Effector CD8-positive, alpha-beta T cell (primary cell): Measurements from ENCODE around the gene AP1M1.
A peak's percentile ranks its signal among the peaks of the same experiment; 100 is the strongest.

Source experiments
- DNase-seq: peaks from one replicate; lab custom pipeline; 2025; lab: John Stamatoyannopoulos, UW

AP1M1 gene

DNA sequence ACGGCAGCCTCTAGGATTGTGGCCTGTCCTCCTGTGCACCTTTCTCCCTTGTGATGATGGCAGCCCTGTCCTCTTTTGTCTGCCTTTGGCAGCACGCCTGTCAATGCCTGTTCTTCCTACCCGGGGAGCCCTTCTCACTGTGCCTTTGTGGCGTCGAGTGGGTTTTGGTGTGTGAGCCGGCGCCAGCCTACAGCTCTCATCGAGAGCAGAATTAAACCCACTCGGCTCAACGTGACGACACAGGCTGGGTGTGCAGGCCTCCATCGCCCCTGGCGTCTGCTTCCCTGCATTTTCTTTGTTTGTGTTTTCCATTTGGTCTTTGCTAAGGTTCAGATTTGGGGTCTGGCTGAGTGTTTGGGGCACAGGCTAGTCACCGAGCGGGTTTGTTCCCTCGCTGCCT lies 34.4 kb downstream of the AP1M1 start:
- DNase-seq: no peak

DNA sequence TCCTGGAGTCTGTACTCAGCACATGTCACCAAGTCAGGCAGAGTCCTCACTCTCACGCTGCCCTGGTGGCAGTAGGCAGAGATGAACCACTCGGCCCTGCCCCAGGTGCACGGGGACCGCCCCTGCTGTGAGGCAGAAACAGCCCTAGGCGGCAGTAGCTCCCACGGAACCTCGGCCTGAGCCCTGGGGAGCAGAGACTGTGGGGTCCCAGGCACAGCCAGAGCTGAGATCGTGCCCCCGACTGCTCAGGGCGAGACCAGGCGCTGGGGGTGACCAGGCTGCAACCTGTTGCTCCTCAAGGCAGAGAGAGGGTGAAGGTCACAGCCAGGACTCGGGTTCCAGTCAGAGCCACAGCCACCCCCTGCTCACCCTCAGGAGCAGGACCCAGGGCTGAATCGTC lies 34.9 kb downstream of the AP1M1 start:
- no peak for DNase-seq

DNA sequence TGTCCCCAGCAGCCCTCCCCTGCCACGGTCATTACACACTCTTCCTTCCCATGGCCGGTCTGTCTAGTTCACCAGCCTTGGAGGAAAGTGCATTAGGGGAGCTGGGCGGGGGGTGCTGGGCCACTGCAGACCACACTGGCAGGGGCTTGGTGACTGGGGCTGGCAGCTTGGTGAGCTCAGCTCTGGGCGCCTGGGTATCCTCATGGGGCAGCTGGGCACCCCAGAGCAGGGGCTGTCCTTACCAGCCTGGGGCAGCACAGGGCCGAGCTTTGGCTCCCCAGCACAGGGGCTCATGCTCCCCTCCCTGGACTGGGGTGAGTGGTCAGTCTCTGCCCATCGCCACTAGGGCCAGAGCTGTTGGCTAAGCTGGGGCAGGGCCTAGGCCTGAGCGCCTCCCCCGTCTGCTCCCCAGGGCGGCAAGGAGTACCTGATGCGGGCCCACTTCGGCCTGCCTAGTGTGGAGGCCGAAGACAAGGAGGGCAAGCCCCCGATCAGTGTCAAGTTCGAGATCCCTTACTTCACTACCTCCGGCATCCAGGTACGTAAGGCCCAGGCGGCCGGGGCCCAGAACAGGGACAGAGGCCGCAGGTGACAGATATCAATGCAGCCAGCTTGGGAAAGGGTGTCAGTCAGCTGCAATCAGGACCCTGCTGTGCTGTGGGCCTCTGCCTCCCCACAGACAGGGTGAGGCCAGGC lies 35.5 kb downstream of the AP1M1 start:
- no peak for DNase-seq

GRCh38 chr19:16233836-16234551 lies 36.3 kb downstream of the AP1M1 start:
- DNase-seq: no peak

GRCh38 chr19:16234552-16235445 lies 37.1 kb downstream of the AP1M1 start:
- no peak for DNase-seq

DNA sequence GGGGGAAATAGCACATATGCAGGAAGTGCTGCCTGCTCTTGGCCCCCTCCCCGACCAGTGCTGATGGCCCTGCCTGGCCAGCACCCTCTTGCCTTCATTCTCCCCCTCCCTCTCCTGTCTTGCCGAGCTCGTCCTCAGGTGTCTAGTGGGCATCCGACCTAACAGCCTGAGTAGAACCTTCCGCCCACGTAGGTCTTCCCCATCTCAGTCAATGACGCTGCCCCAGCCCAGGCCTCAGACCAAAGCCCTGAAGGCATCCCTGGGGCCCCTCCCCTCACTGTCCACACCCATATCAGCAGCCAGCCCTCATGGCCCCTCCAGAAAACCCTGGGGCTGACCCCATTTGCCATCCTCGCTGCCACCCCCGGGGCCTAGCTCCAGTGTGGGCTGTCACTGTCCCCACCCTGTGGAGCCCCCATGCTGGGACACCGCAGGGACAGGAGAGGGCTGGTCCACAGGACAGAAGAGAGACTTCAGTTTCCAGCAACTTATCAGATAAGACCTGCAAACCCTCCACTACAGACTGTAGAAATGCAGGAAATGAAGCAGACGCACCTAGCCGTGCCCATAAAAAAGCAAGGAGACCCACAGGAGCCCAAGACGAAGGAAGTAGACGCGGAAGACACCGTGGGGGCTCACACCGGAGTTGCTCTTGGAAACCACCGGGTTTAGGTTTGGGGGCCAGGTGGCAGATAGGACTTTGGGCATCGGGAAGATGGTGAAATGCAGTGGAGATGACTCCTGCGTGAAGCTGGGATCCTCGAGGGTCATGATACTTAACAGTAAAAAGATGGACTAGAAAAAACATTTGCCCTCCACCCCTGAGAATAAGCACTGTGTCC lies 38.3 kb downstream of the AP1M1 start:
- DNase-seq: no peak

DNA sequence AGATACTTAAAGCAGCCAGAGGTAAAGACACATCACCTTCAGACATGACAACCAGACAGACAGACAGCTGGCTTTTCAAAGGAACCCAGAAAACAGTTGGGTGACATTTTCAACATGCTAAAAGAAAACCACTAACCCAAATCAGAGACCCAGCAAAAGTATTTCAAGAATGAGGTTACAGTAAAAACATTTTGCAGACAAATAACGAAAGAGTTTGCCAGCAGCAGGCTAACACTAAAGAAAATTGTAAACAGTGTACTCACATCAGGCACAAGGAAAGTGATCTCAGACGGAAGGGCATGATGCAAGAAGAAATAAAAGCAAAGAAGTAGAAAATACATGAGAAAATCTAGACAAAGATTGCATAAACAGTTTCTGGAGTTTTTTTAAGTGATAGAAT lies 46.4 kb downstream of the AP1M1 start:
- DNase-seq: no peak

DNA sequence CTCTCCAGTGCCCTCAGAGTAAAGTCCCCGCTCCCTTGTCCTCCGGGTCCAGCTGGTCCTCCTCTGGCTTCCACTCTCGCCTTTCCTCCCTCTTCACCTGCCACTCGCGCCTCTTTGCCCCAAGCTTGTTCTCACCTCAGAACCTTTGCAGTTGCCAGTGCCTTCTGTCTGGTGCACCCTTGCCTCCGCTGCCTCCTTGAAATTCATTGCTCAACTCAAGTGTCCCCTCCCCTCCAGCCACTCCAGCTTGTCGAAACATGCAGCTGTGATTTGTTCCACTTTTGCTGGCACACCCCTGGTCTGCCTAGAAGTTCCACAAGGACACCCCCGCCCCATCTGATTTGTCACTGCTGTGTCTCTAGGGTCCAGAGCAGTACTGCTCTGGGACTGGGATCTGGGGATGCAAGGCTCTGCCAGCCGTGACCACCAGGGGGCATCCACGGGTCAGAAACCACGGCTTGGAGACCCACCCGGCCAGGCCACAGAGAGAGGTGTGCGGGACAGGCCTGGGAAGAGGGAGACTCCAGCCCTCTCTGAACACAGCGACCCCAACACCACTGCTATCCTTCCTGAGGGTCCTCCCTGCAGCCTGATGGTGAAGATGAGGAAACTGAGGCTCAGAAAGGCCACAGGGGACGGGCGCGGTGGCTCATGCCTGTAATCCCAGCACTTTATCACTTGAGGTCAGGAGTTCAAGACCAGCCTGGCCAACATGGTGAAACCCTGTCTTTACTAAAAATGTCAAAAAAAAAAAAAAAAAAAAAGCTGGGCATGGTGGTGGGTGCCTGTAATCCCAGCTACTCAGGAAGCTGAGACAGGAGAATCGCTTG lies 49.9 kb downstream of the AP1M1 start:
- DNase-seq: peak; percentile 76

- DNase-seq: no peak
Measured at GRCh38 chr19:16248380-16249023, 50.8 kb downstream of the AP1M1 start.

DNA sequence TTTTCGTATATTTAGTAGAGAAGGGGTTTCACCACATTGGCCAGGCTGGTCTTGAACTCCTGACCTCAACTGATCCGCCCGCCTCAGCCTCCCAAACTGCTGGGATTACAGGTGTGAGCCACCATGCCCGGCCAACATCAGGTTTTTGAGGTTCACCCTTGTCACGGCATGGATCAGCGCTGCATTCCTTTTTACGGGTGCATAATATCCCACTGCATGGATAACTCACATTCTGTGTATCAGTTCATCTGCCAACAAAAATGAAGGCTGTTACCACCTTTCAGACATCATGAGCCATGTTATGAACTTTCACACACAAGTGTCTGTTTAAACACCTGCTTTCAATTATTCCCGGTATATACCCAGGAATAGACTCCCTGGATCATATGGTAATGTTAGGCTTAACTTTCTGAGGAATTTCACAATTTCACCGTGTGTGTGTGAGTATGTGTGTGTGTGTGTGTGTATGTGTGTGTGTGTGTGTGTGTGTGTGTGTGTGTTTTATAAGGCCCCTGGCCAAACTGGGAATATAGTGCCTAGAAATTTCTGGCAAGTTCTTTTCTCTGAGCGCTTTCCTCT lies 52.2 kb downstream of the AP1M1 start:
- DNase-seq: no peak

- DNase-seq: no peak
Measured at GRCh38 chr19:16252459-16253205, 54.9 kb downstream of the AP1M1 start.

- DNase-seq: no peak
Measured at GRCh38 chr19:16254851-16255408, 57.2 kb downstream of the AP1M1 start.

GRCh38 chr19:16257509-16258002 lies 59.8 kb downstream of the AP1M1 start:
- DNase-seq: no peak

- DNase-seq: no peak
Measured at GRCh38 chr19:16258440-16258903, 60.8 kb downstream of the AP1M1 start.

- DNase-seq: no peak
Measured at GRCh38 chr19:16259385-16260159, 61.9 kb downstream of the AP1M1 start.

- no peak for DNase-seq
Measured at GRCh38 chr19:16260160-16260811, 62.6 kb downstream of the AP1M1 start.

- DNase-seq: no peak
Measured at GRCh38 chr19:16260812-16261161, 63.1 kb downstream of the AP1M1 start.
